Gastrocnemius medialis (tissue), 4 donors: ENCODE data around the gene ZNF70. TPM values are rescaled to one million over a fixed set of nuclear protein-coding genes. Genes with fewer than 3 reads are reported as not detected.

Experiments
- ATAC-seq, 2 donors: fragments of 150-250 bp; one replicate each; pipeline ENCODE4 v1.9.1; 2016
- DNase-seq, 2 donors: peaks; one replicate each; pipeline ENCODE4 v3.0.0-alpha.2; 2019
- H3K27ac ChIP-seq, 4 donors: fragments of 200-600 bp; sonication (generic); 1 replicate in 1 of 4; 2 replicates in 3 of 4; pipeline ENCODE4 v1.5.1; 2016 to 2018; ENCODE audit warnings: mild to moderate bottlenecking in 2 of 4, moderate library complexity in 1 of 4
- H3K27me3 ChIP-seq, 3 donors: fragments of 200-600 bp; sonication (generic) in 2 of 3; 1 replicate in 1 of 3; 2 replicates in 2 of 3; pipeline versions ENCODE4 v1.5.1 to v1.6.0; 2016 to 2019; ENCODE audit warnings: mild to moderate bottlenecking in 1 of 3, moderate library complexity in 1 of 3
- H3K36me3 ChIP-seq, 2 donors: fragments of 200-600 bp; sonication (generic) in 1 of 2; one replicate each; pipeline ENCODE4 v1.5.1; 2017 to 2018
- H3K4me1 ChIP-seq, 2 donors: fragments of 200-600 bp; sonication (generic) in 1 of 2; one replicate each; pipeline ENCODE4 v1.5.1; 2016 to 2017; ENCODE audit warnings: mild to moderate bottlenecking in 2 of 2
- H3K4me3 ChIP-seq, 4 donors: fragments of 200-600 bp; sonication (generic) in 3 of 4; 1 replicate in 1 of 4; 2 replicates in 3 of 4; pipeline ENCODE4 v1.5.1; 2016 to 2019; ENCODE audit warnings: mild to moderate bottlenecking in 2 of 4
- H3K9me3 ChIP-seq, 3 donors: fragments of 200-600 bp; sonication (generic) in 2 of 3; 1 replicate in 1 of 3; 2 replicates in 2 of 3; pipeline ENCODE4 v1.5.1; 2016 to 2019
- POLR2A ChIP-seq, 2 donors: fragments of 450-650 bp; IDR thresholded peaks; one replicate each; pipeline ENCODE4 v1.6.1; 2017; ENCODE audit warnings: antibody characterized with exemption in 2 of 2, mild to moderate bottlenecking in 2 of 2, moderate library complexity in 2 of 2
- in situ Hi-C, 4 donors: fragments of 200-750 bp; cut with MboI; loops; one replicate each; pipeline versions ENCODE4 v1.15.0 to v1.8.0; 2017; ENCODE audit warnings: low sequenced_read_pairs in 4 of 4
- intact Hi-C: fragments of 100-400 bp; cut with DNase I; formaldehyde crosslinking; loops from one replicate; pipeline ENCODE4 v1.15.1; 2023; ENCODE audit warnings: low total_unique reads
- total RNA-seq, 4 donors: library from RNA; depleted of rRNA; stranded (reverse); fragments of >200 nt; gene quantifications; one replicate each; pipeline versions ENCODE4 v1.1.0 to v1.2.3, GENCODE V29; 2016
- TF ChIP-seq, protein P1 (sequence below), 5 experiments: fragments of 450-650 bp in 3 of 5; fragments of 200-600 bp in 2 of 5; sonication (generic) in 2 of 5; IDR thresholded peaks in 4 of 5; conservative IDR thresholded peaks in 1 of 5; 1 replicate in 4 of 5; 2 replicates in 1 of 5; pipeline ENCODE4 v1.5.1; 2016 to 2019; ENCODE audit warnings: antibody characterized with exemption in 5 of 5, mild to moderate bottlenecking in 3 of 5, moderate library complexity in 3 of 5

The ZNF70 gene
- total RNA-seq, 4 donors from 2014 or later: 3.1 to 6.3 (median 4.2) TPM

GRCh38 chr22:23751441-23751996, 607 bp upstream of the ZNF70 start:
- peaks cover 9 to 10% of the 10 kb centered on the region in 2 donors for H3K4me1 ChIP-seq
- in situ Hi-C loops (no loop called here), intact Hi-C loops (loop anchor here (2.0 to 5.0 kb wide), 3 partner anchors 15 to 35 kb away; partner anchors contain the start of genes CHCHD10 and SMARCB1)
- H3K9me3 ChIP-seq: no peaks in the 10 kb centered on the region
- H3K4me3 ChIP-seq: peak overlapping the region; percentile 62 to 89 (median 76)
- no peaks in the 10 kb centered on the region for H3K36me3 ChIP-seq
- no peaks in the 10 kb centered on the region for H3K27me3 ChIP-seq
- DNase-seq (peak in 1 of 2 donors; percentile 56), ATAC-seq (peak; percentile 27 to 30)
- peak overlapping the region; percentile 78 to 89 (median 84) for H3K27ac ChIP-seq
- TF ChIP-seq, protein P1, sequence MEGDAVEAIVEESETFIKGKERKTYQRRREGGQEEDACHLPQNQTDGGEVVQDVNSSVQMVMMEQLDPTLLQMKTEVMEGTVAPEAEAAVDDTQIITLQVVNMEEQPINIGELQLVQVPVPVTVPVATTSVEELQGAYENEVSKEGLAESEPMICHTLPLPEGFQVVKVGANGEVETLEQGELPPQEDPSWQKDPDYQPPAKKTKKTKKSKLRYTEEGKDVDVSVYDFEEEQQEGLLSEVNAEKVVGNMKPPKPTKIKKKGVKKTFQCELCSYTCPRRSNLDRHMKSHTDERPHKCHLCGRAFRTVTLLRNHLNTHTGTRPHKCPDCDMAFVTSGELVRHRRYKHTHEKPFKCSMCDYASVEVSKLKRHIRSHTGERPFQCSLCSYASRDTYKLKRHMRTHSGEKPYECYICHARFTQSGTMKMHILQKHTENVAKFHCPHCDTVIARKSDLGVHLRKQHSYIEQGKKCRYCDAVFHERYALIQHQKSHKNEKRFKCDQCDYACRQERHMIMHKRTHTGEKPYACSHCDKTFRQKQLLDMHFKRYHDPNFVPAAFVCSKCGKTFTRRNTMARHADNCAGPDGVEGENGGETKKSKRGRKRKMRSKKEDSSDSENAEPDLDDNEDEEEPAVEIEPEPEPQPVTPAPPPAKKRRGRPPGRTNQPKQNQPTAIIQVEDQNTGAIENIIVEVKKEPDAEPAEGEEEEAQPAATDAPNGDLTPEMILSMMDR (IDR thresholded peaks at IDR 0.05 in 4 of 5, conservative IDR thresholded peaks at IDR 0.05 in 1 of 5): no peak
- no peak for TF ChIP-seq POLR2A (IDR thresholded peaks at IDR 0.05)

GRCh38 chr22:23750367-23750713, 572 bp downstream of the ZNF70 start:
- intact Hi-C loops: loop anchor here (2.0 to 5.0 kb wide), 3 partner anchors 16 to 36 kb away; partner anchors contain the start of genes CHCHD10 and SMARCB1
- DNase-seq (no peak), ATAC-seq (no peak)
- Histone ChIP-seq H3K9me3 (no peaks in the 10 kb centered on the region), H3K27ac (peak overlapping the region; percentile 78 to 89 (median 84)), H3K4me3 (peak overlapping the region; percentile 62 to 89 (median 76)), H3K27me3 (no peaks in the 10 kb centered on the region), H3K4me1 (peaks cover 9 to 10% of the 10 kb centered on the region in 2 donors), H3K36me3 (peaks cover 0 to under 1% of the 10 kb centered on the region in 2 donors)
- in situ Hi-C loops: no loop called here
- TF ChIP-seq POLR2A (IDR thresholded peaks at IDR 0.05): no peak
- TF ChIP-seq, protein P1 (IDR thresholded peaks at IDR 0.05 in 4 of 5, conservative IDR thresholded peaks at IDR 0.05 in 1 of 5): no peak

DNA sequence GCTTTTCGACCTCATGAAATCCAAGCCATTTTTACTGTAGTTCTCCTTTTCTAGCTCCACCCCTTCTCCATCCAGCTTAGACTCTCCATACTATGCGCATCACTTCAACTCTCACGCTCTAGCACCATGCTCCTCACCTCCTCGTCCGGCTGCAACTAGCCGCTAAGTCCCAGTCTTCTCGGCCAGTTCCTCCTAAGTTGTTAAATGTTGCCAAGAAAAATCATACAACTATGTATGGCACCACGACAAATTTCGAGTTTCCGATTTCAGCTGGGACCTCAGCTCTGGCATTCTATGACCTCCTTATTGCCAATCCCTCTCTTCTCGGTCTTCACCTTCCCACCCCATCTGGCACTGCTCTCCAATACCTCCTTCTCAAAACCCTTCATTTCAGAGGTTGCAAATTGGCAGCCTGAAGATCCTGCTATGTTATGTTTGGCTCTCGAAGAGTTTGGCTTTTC, 1.0 kb downstream of the ZNF70 start:
- no peak for DNase-seq
- intact Hi-C loops: loop anchor here (2.0 to 5.0 kb wide), 3 partner anchors 17 to 37 kb away; partner anchors contain the start of genes CHCHD10 and SMARCB1
- Histone ChIP-seq H3K4me3 (peak overlapping the region in 3 of 4 donors; percentile 71 to 89 (median 80)), H3K27ac (peak overlapping the region in 3 of 4 donors; percentile 83 to 89 (median 85)), H3K4me1 (peaks cover 9 to 10% of the 10 kb centered on the region in 2 donors), H3K9me3 (no peaks in the 10 kb centered on the region), H3K36me3 (peaks cover 0 to 5% of the 10 kb centered on the region in 2 donors), H3K27me3 (no peaks in the 10 kb centered on the region)
- TF ChIP-seq, protein P1 (IDR thresholded peaks at IDR 0.05 in 4 of 5, conservative IDR thresholded peaks at IDR 0.05 in 1 of 5): no peak
- no peak for TF ChIP-seq POLR2A (IDR thresholded peaks at IDR 0.05)
- no peak for ATAC-seq
- in situ Hi-C loops: no loop called here

GRCh38 chr22:23745791-23746190, 5.1 kb downstream of the ZNF70 start:
- ATAC-seq: no peak
- DNase-seq: no peak
- H3K4me3 ChIP-seq: no peak overlapping the region
- peaks cover 0 to 22% of the 10 kb centered on the region in 2 donors for H3K36me3 ChIP-seq
- H3K27ac ChIP-seq: peak overlapping the region in 2 of 4 donors; percentile 85 to 96
- TF ChIP-seq, protein P1 (IDR thresholded peaks at IDR 0.05 in 4 of 5, conservative IDR thresholded peaks at IDR 0.05 in 1 of 5): no peak
- no peak for TF ChIP-seq POLR2A (IDR thresholded peaks at IDR 0.05)
- peaks cover 27 to 34% of the 10 kb centered on the region in 2 donors for H3K4me1 ChIP-seq
- intact Hi-C loops (no loop called here), in situ Hi-C loops (no loop called here)
- no peaks in the 10 kb centered on the region for H3K27me3 ChIP-seq
- H3K9me3 ChIP-seq: no peaks in the 10 kb centered on the region
